ENCODE results near the gene DNASE2.

Gene DNASE2

DNA sequence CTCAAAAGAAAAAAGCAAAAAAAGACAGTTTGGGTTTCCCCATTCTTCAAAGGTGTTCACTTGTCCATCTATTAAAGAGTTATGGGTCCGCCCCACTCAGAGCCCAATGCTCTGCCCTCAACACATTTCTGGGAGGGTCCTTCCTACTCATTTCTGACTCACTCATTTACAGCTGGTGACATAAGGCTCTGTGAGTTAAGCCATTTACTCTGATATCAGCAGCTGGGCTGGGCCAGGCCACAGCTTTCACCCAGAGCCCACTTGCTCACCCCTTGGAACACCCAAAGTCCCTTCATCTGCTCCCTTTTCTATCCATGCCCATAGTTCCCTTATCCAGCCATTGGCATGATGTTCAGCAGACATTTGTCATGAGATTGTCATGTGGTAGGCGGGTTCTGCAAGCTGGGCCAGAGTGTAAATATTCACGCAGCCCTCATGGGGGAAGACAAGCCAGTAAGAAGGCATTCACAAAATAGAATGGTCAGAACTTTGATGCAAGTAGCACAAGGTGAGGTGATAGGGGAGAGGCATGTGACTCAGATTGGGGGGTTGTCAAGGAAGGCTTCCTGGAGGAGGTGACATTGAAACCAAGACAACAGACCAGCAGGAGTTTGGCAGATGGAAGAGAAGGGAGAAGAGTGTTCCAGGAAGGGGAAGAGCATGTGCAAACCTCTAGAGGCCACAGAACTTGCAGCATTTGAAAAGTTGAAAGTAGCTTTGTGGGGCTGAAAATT is 37.1 kb downstream of the DNASE2 start:
- peaks cover 35% of the 10 kb centered on the region for H3K27me3 ChIP-seq (ENCODE audit: control insufficient read depth, insufficient read depth, low read length)
- H3K9ac ChIP-seq (ENCODE audit: low read length) = no peak overlapping the region
- no peak overlapping the region for H3K4me3 ChIP-seq (ENCODE audit: low read length)
- peaks cover 20% of the 10 kb centered on the region for H3K4me1 ChIP-seq (ENCODE audit: control insufficient read depth, insufficient read depth, low read length)
- H3K9me3 ChIP-seq (ENCODE audit: control insufficient read depth, low read length) = no peaks in the 10 kb centered on the region
- no peaks in the 10 kb centered on the region for H3K36me3 ChIP-seq (ENCODE audit: control insufficient read depth, insufficient read depth, low read length)

DNA sequence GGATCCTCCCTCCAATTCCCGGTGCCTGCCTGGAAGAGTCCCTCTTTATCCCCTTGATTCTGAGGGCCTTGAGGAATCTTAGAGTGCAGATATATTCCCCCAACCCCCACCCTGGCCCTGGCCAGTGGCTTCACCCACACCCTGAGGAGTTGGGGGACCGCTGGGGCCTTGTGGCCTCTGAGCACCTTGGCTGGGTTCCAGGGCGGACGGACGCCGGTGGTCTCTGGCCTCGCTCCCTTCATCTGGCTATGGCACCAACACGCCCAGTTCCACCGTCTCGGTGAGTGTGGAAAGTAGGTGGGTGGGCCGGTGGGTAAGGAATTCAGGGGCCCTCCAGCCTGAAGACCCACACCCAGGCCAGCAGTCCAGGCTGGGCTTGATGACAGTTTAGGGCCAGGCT is 37.9 kb downstream of the DNASE2 start:
- H3K9ac ChIP-seq (ENCODE audit: low read length) = no peak overlapping the region
- no peaks in the 10 kb centered on the region for H3K9me3 ChIP-seq (ENCODE audit: control insufficient read depth, low read length)
- peaks cover 20% of the 10 kb centered on the region for H3K4me1 ChIP-seq (ENCODE audit: control insufficient read depth, insufficient read depth, low read length)
- no peaks in the 10 kb centered on the region for H3K36me3 ChIP-seq (ENCODE audit: control insufficient read depth, insufficient read depth, low read length)
- H3K4me3 ChIP-seq (ENCODE audit: low read length) = no peak overlapping the region
- H3K27me3 ChIP-seq (ENCODE audit: control insufficient read depth, insufficient read depth, low read length) = peaks cover 43% of the 10 kb centered on the region

DNA sequence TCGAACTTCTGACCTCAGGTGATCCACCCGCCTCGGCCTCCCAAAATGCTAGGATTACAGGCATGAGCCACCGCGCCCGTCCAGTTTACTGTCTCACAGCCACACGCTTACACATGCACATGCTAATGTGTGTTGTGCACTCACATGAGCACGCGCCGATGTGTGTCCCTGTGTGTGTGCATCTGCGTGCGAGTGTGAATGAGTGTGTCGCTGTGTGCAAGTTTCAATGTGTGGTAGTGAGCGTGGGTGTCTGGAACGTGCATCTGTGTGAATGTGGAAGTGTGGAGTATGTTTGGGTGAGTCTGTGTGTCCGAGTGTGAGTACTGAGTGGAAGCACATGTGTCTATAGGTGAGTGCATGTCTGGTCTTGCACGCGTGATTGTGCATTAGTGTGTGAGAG is 38.7 kb downstream of the DNASE2 start:
- Histone ChIP-seq H3K9me3 (ENCODE audit: control insufficient read depth, low read length) (no peaks in the 10 kb centered on the region), H3K4me1 (ENCODE audit: control insufficient read depth, insufficient read depth, low read length) (peaks cover 20% of the 10 kb centered on the region), H3K36me3 (ENCODE audit: control insufficient read depth, insufficient read depth, low read length) (no peaks in the 10 kb centered on the region), H3K27me3 (ENCODE audit: control insufficient read depth, insufficient read depth, low read length) (peaks cover 49% of the 10 kb centered on the region), H3K9ac (ENCODE audit: low read length) (no peak overlapping the region), H3K4me3 (ENCODE audit: low read length) (no peak overlapping the region)

DNA sequence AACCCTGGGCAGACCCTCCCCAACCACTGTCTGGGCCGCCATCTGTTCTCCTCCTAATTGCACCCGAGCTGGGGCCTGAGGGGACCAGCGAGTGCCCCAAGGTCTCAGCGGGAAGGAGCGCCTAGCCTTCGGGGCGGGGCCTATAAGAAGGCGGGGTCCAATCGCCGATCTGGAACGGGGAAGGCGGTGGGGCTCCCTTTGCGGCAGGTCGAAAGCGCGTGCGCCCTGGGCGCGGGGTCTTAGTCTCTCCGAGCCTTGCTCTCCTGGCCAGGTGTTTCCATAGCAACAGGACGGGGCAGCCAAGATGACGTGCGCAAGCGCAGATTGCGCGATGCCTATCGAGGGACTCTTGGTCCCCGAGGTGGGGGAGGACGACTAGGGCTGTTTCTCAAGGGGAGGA is 40.2 kb downstream of the DNASE2 start:
- Histone ChIP-seq H3K27me3 (ENCODE audit: control insufficient read depth, insufficient read depth, low read length) (peaks cover 53% of the 10 kb centered on the region), H3K9ac (ENCODE audit: low read length) (no peak overlapping the region), H3K4me3 (ENCODE audit: low read length) (no peak overlapping the region), H3K36me3 (ENCODE audit: control insufficient read depth, insufficient read depth, low read length) (no peaks in the 10 kb centered on the region), H3K9me3 (ENCODE audit: control insufficient read depth, low read length) (no peaks in the 10 kb centered on the region), H3K4me1 (ENCODE audit: control insufficient read depth, insufficient read depth, low read length) (peaks cover 18% of the 10 kb centered on the region)

DNA sequence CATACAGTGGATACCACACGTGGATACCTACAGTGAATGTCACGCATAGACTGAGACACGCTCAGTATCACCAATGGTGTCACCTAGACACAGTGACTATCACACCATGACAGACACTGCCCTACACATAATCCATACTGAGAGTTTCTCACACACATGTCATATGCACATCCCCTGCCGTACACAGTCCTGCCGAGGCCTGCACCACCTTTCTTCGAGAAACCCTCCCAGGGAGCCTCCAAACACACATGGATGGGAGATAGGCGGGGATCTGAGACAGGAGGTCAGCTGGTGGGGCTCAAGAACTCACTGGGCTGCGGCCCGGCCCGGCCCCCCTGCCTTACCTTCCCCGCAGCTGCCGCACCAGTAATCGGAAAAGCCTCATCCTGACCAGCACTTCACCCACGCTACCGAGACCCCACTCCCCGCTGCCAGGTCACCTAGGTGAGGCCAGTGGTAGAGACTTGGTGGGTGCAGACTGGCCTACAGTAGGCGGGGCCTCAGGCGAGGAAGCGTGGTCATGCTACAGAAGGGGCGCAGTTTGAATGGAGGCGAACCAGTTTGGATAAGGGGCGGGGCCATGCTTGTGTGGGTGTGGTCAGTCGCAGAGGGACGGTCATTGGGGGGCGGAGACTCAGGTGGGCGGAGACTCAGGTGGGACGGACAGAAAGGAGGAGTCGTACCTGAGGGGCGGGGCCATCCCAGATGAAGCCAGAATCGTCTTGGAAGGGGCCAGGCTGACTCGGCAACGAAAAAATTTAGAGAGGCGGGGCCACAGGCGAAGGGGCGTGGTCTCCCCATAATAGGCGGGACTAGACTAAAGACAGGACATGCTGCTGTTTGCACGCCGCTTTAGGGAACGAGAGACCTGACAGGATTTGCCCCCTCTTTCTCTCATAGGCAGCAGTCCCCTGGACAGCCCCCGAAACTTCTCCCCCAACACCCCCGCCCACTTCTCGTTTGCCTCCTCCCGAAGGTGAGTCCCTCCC is 40.9 kb downstream of the DNASE2 start:
- no peak overlapping the region for H3K4me3 ChIP-seq (ENCODE audit: low read length)
- H3K27me3 ChIP-seq (ENCODE audit: control insufficient read depth, insufficient read depth, low read length) = peaks cover 60% of the 10 kb centered on the region
- peaks cover 21% of the 10 kb centered on the region for H3K4me1 ChIP-seq (ENCODE audit: control insufficient read depth, insufficient read depth, low read length)
- no peaks in the 10 kb centered on the region for H3K9me3 ChIP-seq (ENCODE audit: control insufficient read depth, low read length)
- no peak overlapping the region for H3K9ac ChIP-seq (ENCODE audit: low read length)
- no peaks in the 10 kb centered on the region for H3K36me3 ChIP-seq (ENCODE audit: control insufficient read depth, insufficient read depth, low read length)

DNA sequence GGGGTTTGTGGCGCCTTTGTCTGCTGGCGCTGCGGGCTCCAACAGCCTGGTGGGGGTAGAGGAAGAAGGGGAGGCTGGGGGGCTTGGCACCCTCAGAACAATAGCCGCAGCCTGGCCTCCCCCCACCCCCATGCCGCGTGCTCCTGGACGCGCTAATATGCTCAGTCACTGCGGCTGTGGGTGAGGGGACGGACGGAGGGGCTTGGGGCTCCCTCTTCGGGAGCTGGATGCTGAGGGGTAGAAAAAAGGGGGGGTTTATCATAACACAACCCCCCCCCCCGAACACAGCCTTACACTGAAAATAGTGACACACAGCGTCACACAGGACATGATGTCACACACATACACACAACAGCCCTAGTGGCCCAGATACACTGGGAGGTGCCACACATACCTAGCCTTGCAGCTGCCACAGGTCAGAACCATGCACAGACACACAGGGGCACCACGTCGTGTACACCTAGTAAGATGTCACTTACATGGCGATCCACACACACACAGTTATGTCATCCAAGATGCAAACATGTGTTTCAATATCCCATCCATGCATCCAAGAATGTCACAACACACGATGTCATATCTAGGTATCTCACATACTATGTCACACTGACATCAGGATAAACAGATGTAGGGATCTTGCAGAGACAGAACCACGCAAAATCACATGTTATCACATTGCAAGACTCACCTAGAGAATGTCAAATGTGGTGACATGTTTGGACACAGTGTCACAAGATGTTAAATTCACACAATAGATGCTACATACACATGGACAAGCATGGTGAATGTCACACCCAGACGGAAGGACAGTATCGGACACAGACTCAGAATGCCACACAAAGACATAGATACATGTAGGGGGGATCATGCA is 42.1 kb downstream of the DNASE2 start:
- H3K4me3 ChIP-seq (ENCODE audit: low read length) = no peak overlapping the region
- peaks cover 21% of the 10 kb centered on the region for H3K4me1 ChIP-seq (ENCODE audit: control insufficient read depth, insufficient read depth, low read length)
- H3K27me3 ChIP-seq (ENCODE audit: control insufficient read depth, insufficient read depth, low read length) = peaks cover 72% of the 10 kb centered on the region
- no peak overlapping the region for H3K9ac ChIP-seq (ENCODE audit: low read length)
- no peaks in the 10 kb centered on the region for H3K36me3 ChIP-seq (ENCODE audit: control insufficient read depth, insufficient read depth, low read length)
- no peaks in the 10 kb centered on the region for H3K9me3 ChIP-seq (ENCODE audit: control insufficient read depth, low read length)

DNA sequence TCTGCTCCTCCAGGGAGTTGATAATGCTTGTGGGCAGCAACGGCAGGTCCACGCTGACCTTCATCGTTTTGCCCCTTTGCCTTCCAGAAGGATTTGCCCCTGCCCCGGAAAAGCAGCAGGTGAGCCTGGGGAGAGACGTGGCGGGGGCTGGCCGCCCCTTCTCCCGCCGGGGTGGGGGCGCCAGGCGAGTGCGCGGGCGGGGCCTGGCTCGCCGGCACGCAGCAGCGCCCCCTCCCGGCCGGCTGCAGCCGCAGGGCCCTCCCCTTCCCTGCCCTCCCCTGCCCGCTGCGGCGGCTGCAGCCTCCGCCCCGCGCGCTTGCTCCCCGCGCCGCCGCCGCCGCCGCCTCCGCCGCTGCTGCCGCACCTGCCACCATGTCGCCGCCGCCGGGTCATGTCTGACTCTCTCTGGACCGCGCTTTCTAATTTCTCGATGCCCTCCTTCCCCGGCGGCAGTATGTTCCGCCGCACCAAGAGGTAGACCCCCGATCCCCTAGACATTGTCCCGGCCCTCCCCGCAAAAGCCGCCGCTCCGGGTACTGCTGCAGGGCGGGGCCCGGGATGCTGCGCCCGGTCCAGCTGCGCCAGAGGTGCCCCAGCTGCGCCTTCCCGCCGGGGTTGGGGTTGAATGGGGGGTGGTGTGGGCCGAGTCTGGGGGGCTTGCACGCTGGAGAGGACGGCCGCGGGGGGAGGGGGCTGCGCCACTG is 42.9 kb downstream of the DNASE2 start, which contains the start of gene MAST1:
TSS of gene MAST1 (plus strand) at position 334 of the 704 bp plus-strand sequence. CDS start at position 392, 58 bp downstream.
- Histone ChIP-seq H3K4me3 (ENCODE audit: low read length) (no peak within 1 kb of the TSS), H3K9me3 (ENCODE audit: control insufficient read depth, low read length) (no peaks in the 10 kb centered on the region), H3K4me1 (ENCODE audit: control insufficient read depth, insufficient read depth, low read length) (peaks cover 22% of the 10 kb centered on the region), H3K27me3 (ENCODE audit: control insufficient read depth, insufficient read depth, low read length) (peaks cover 77% of the 10 kb centered on the region), H3K9ac (ENCODE audit: low read length) (no peak within 1 kb of the TSS), H3K36me3 (ENCODE audit: control insufficient read depth, insufficient read depth, low read length) (no peaks in the 10 kb centered on the region)

DNA sequence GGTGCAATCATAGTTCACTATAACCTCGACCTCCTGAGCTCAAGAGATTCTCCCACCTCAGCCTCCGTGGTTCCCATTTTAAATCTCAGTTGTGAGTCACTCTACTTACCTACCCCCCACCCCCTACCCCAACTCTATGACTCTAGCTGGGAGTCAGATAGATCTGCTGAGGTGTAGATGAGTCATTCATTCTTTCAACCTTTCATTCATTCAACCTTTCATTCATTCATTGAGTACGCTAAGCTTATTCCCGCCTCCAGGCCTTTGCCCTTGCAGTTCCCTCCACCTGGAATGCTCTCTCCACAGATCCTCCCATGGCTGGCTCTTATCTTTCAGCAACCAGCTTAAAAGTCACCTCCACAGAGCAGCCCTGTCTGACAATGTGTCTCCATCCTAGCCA is 44.0 kb downstream of the DNASE2 start:
- Histone ChIP-seq H3K9ac (ENCODE audit: low read length) (no peak overlapping the region), H3K4me1 (ENCODE audit: control insufficient read depth, insufficient read depth, low read length) (peaks cover 29% of the 10 kb centered on the region), H3K9me3 (ENCODE audit: control insufficient read depth, low read length) (no peaks in the 10 kb centered on the region), H3K4me3 (ENCODE audit: low read length) (no peak overlapping the region), H3K36me3 (ENCODE audit: control insufficient read depth, insufficient read depth, low read length) (no peaks in the 10 kb centered on the region), H3K27me3 (ENCODE audit: control insufficient read depth, insufficient read depth, low read length) (peaks cover 87% of the 10 kb centered on the region)

DNA sequence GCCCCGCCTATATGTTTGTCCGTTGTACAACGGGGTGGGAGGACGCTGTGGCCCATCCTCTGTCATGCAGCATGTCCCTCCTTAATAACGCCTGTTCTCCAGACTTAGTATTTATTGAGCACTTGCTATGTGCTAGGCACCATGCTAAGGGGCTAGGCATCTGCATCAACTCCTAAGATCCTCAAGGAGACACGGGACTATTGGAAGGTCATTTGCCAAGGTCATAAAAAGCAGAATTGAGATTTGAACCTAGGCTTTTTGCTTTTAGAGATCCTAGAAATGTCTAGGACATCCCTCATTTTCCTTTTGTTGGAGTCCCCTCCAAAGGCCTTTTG is 44.8 kb downstream of the DNASE2 start:
- H3K4me1 ChIP-seq (ENCODE audit: control insufficient read depth, insufficient read depth, low read length) = peaks cover 26% of the 10 kb centered on the region
- H3K36me3 ChIP-seq (ENCODE audit: control insufficient read depth, insufficient read depth, low read length) = no peaks in the 10 kb centered on the region
- H3K4me3 ChIP-seq (ENCODE audit: low read length) = no peak overlapping the region
- H3K9me3 ChIP-seq (ENCODE audit: control insufficient read depth, low read length) = no peaks in the 10 kb centered on the region
- H3K9ac ChIP-seq (ENCODE audit: low read length) = no peak overlapping the region
- peaks cover 89% of the 10 kb centered on the region for H3K27me3 ChIP-seq (ENCODE audit: control insufficient read depth, insufficient read depth, low read length)

DNA sequence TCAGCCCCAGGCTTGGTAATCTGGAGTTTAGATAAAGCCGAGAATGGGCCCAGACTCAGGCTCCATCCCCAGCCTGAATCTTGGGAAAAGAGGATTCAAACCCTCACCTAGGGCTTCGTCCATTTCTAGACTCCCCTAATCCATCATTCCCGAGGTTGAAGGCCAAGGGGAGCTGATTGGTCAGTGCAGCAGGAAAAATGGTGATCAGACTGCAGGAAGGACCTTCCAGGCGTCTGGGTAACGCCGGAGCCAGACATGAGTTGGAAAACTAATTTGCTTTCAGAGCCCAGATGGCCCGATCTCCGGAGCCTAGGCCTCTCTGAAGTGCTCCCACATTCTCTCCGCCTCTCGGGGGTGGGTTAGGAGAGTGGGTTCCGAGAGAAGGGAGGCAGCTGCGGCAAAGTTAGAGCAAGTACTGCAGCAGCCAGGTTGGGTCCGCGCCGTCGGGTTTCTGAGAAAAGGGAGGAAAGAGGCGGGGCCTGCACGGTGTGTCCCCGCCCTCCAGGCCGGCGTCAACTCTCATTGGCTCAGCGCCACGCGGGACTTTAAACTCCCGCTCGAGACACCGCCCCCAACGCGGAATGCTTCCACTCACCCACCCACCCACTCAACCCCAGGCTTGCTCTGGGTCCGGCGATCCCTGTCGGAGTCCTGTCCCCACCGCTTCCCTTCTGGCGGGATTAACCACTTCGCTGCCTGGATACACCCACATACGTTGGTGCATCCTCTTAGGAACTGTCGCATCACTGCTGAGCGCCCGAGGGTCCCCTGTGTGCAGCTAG is 46.1 kb downstream of the DNASE2 start:
- Histone ChIP-seq H3K27me3 (ENCODE audit: control insufficient read depth, insufficient read depth, low read length) (peaks cover 81% of the 10 kb centered on the region), H3K9ac (ENCODE audit: low read length) (no peak overlapping the region)

DNA sequence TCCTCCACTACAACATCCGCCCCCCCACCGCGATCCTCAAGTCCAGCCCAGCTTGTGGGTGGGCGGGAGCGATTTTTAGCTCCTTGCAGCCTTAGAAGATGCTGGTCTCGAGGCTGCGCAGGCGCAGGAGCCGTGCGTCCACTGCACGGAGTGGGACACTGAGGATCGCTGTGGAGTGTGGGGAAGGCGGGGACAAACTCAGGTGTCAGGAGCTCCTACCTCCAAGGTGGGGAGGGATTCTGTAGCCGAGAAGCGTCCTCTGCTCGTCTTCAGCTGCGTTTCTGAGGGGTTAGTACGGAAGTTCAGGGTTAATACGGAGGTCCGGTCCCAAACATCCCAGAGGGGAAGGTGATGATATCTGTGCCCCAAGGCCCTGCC is 46.7 kb downstream of the DNASE2 start, which contains the start of gene RTBDN:
TSS of gene RTBDN (minus strand) at position 14 of the 378 bp plus-strand sequence. CDS start 4,600 bp downstream, outside the sequence.
- Histone ChIP-seq H3K36me3 (ENCODE audit: control insufficient read depth, insufficient read depth, low read length) (no peaks in the 10 kb centered on the region), H3K4me1 (ENCODE audit: control insufficient read depth, insufficient read depth, low read length) (peaks cover 18% of the 10 kb centered on the region), H3K9ac (ENCODE audit: low read length) (no peak within 1 kb of the TSS), H3K27me3 (ENCODE audit: control insufficient read depth, insufficient read depth, low read length) (peaks cover 76% of the 10 kb centered on the region), H3K4me3 (ENCODE audit: low read length) (no peak within 1 kb of the TSS), H3K9me3 (ENCODE audit: control insufficient read depth, low read length) (no peaks in the 10 kb centered on the region)

More for the DNA sequence above, 46.1 kb downstream of the DNASE2 start:
- peaks cover 18% of the 10 kb centered on the region for H3K4me1 ChIP-seq (ENCODE audit: control insufficient read depth, insufficient read depth, low read length)
- no peaks in the 10 kb centered on the region for H3K9me3 ChIP-seq (ENCODE audit: control insufficient read depth, low read length)
- H3K4me3 ChIP-seq (ENCODE audit: low read length) = peak overlapping the region; percentile 4
- H3K36me3 ChIP-seq (ENCODE audit: control insufficient read depth, insufficient read depth, low read length) = no peaks in the 10 kb centered on the region
